CD4-positive, CD25-positive, alpha-beta regulatory T cell (primary cell): ENCODE results near the gene OVCA2. TPM values are rescaled to one million over a fixed set of nuclear protein-coding genes. Genes with fewer than 3 reads are reported as not detected.

ENCODE experiments used
- ATAC-seq, 2 donors: fragments of 150-1000 bp; cut with Tn5 transposase; one replicate each; pipeline ENCODE4 v1.10.0; 2021; ENCODE audit warnings: low read depth in 2 of 2, moderate number of reproducible peaks in 2 of 2, moderate library complexity in 1 of 2
- DNase-seq, 3 donors: peaks; one replicate each; pipeline versions ENCODE4 v3.0.0 to v3.0.0-alpha.2; 2012 to 2022; ENCODE audit warnings: mixed read lengths in 1 of 3
- H3K27ac ChIP-seq: one replicate; pipeline ENCODE4 v1.7.0; 2013; ENCODE audit warnings: mild to moderate bottlenecking, low read length; ENCODE audit not compliant: insufficient read depth, poor library complexity, severe bottlenecking
- H3K27me3 ChIP-seq: one replicate; pipeline ENCODE4 v1.7.0; 2013; ENCODE audit warnings: low read length; ENCODE audit not compliant: control insufficient read depth, insufficient read depth
- H3K36me3 ChIP-seq: one replicate; pipeline ENCODE4 v1.7.0; 2013; ENCODE audit warnings: mild to moderate bottlenecking, low read length, moderate library complexity; ENCODE audit not compliant: control insufficient read depth, insufficient read depth
- H3K4me1 ChIP-seq: 2 replicates; pipeline ENCODE4 v1.7.0; 2013; ENCODE audit warnings: mild to moderate bottlenecking, low read length; ENCODE audit not compliant: insufficient read depth, control insufficient read depth, poor library complexity, severe bottlenecking
- H3K4me3 ChIP-seq: one replicate; pipeline ENCODE4 v1.7.0; 2013; ENCODE audit warnings: low read depth, mild to moderate bottlenecking, low read length, moderate library complexity
- H3K9me3 ChIP-seq, 2 experiments: 1 replicate in 1 of 2; 2 replicates in 1 of 2; pipeline ENCODE4 v1.7.0; 2013; ENCODE audit warnings: low read length in 2 of 2, mild to moderate bottlenecking in 1 of 2, moderate library complexity in 1 of 2; ENCODE audit not compliant: control insufficient read depth in 2 of 2
- H3K27ac Mint-ChIP-seq, 3 donors: one replicate each; pipeline ENCODE4 v1.8.0; 2020 to 2022; ENCODE audit warnings: mild to moderate bottlenecking in 3 of 3, mixed read lengths in 3 of 3, moderate library complexity in 2 of 3
- H3K27me3 Mint-ChIP-seq: one replicate; pipeline ENCODE4 v1.8.0; 2022; ENCODE audit warnings: mild to moderate bottlenecking, mixed read lengths
- H3K36me3 Mint-ChIP-seq: one replicate; pipeline ENCODE4 v1.8.0; 2020; ENCODE audit warnings: mixed read lengths
- H3K4me1 Mint-ChIP-seq, 4 donors: one replicate each; pipeline ENCODE4 v1.8.0; 2020 to 2022; ENCODE audit warnings: mixed read lengths in 4 of 4, mild to moderate bottlenecking in 1 of 4
- H3K4me3 Mint-ChIP-seq, 4 donors: one replicate each; pipeline ENCODE4 v1.8.0; 2020 to 2022; ENCODE audit warnings: mild to moderate bottlenecking in 4 of 4, mixed read lengths in 4 of 4, moderate library complexity in 3 of 4
- H3K9me3 Mint-ChIP-seq, 7 donors: one replicate each; pipeline ENCODE4 v1.8.0; 2020 to 2022; ENCODE audit warnings: mixed read lengths in 7 of 7, mild to moderate bottlenecking in 3 of 7, moderate library complexity in 2 of 7
- polyA plus RNA-seq, 4 donors: library from polyadenylated mRNA; unstranded; fragments of 300-500 nt; fragmentation: Illumina TruSeq; gene quantifications; one replicate each; pipeline ENCODE4 v1.2.3, GENCODE V29; 2021
- total RNA-seq: library from RNA; stranded (reverse); gene quantifications from one replicate; pipeline ENCODE4 v1.2.3, GENCODE V29; 2022

The OVCA2 gene
- total and polyA plus RNA-seq, 5 donors from 2014 or later, result 30.8 to 106 (median 76.0) TPM

GRCh38 chr17:2018716-2019510, 22.9 kb upstream of the OVCA2 start:
- Mint-ChIP-seq H3K27me3 (peaks cover 67% of the 10 kb centered on the region), H3K27ac (no peak overlapping the region), H3K36me3 (no peaks in the 10 kb centered on the region), H3K4me3 (no peak overlapping the region), H3K9me3 (no peaks in the 10 kb centered on the region), H3K4me1 (peaks cover 0 to 10% (median 0%) of the 10 kb centered on the region in 4 donors)
- H3K4me3 ChIP-seq, result no peak overlapping the region
- H3K36me3 ChIP-seq, result no peaks in the 10 kb centered on the region
- peaks cover 3% of the 10 kb centered on the region for H3K27me3 ChIP-seq
- no peaks in the 10 kb centered on the region for H3K9me3 ChIP-seq
- H3K27ac ChIP-seq, result no peak overlapping the region
- DNase-seq, result no peak
- H3K4me1 ChIP-seq, result peaks cover 14% of the 10 kb centered on the region
- ATAC-seq, result no peak

- no peak for DNase-seq
- Mint-ChIP-seq H3K4me3 (no peak overlapping the region), H3K27me3 (peaks cover 60% of the 10 kb centered on the region), H3K9me3 (no peaks in the 10 kb centered on the region), H3K36me3 (no peaks in the 10 kb centered on the region), H3K27ac (no peak overlapping the region), H3K4me1 (peaks cover 0 to 11% (median 0%) of the 10 kb centered on the region in 4 donors)
- Histone ChIP-seq H3K4me1 (peaks cover 22% of the 10 kb centered on the region), H3K36me3 (no peaks in the 10 kb centered on the region), H3K27ac (no peak overlapping the region), H3K9me3 (no peaks in the 10 kb centered on the region), H3K27me3 (peaks cover 3% of the 10 kb centered on the region), H3K4me3 (no peak overlapping the region)
- ATAC-seq, result no peak
Measured at GRCh38 chr17:2019723-2020122, 22.1 kb upstream of the OVCA2 start.

- Histone ChIP-seq H3K27me3 (peaks cover 3% of the 10 kb centered on the region), H3K4me1 (peaks cover 31% of the 10 kb centered on the region), H3K27ac (no peak overlapping the region), H3K4me3 (no peak overlapping the region), H3K9me3 (no peaks in the 10 kb centered on the region), H3K36me3 (no peaks in the 10 kb centered on the region)
- Mint-ChIP-seq H3K4me1 (peaks cover 0 to 13% (median under 1%) of the 10 kb centered on the region in 4 donors), H3K36me3 (no peaks in the 10 kb centered on the region), H3K4me3 (no peak overlapping the region), H3K27ac (no peak overlapping the region), H3K27me3 (peaks cover 62% of the 10 kb centered on the region), H3K9me3 (no peaks in the 10 kb centered on the region)
- no peak for ATAC-seq
- no peak for DNase-seq
Measured at GRCh38 chr17:2020721-2021120, 21.1 kb upstream of the OVCA2 start.

- peak in 1 of 3 donors; percentile 16 for DNase-seq
- no peak overlapping the region for H3K27ac Mint-ChIP-seq
- H3K9me3 Mint-ChIP-seq, result no peaks in the 10 kb centered on the region
- peak overlapping the region; percentile 39 to 68 (median 58) for H3K4me3 Mint-ChIP-seq
- H3K4me1 Mint-ChIP-seq, result peaks cover 0 to 18% (median 3%) of the 10 kb centered on the region in 4 donors
- Histone ChIP-seq H3K9me3 (no peaks in the 10 kb centered on the region), H3K4me1 (peaks cover 35% of the 10 kb centered on the region), H3K27ac (no peak overlapping the region), H3K4me3 (no peak overlapping the region), H3K36me3 (no peaks in the 10 kb centered on the region), H3K27me3 (peaks cover 7% of the 10 kb centered on the region)
- no peaks in the 10 kb centered on the region for H3K36me3 Mint-ChIP-seq
- ATAC-seq, result no peak
- H3K27me3 Mint-ChIP-seq, result peaks cover 69% of the 10 kb centered on the region
Measured at GRCh38 chr17:2022647-2023240, 19.1 kb upstream of the OVCA2 start.

- H3K27me3 Mint-ChIP-seq, result peaks cover 69% of the 10 kb centered on the region
- peaks cover 7% of the 10 kb centered on the region for H3K27me3 ChIP-seq
- peaks cover 35% of the 10 kb centered on the region for H3K4me1 ChIP-seq
- H3K36me3 ChIP-seq, result no peaks in the 10 kb centered on the region
- peak overlapping the region in 1 of 3 donors; percentile 69 for H3K27ac Mint-ChIP-seq
- H3K9me3 Mint-ChIP-seq, result no peaks in the 10 kb centered on the region
- no peaks in the 10 kb centered on the region for H3K36me3 Mint-ChIP-seq
- H3K9me3 ChIP-seq, result no peaks in the 10 kb centered on the region
- peaks cover 0 to 18% (median 3%) of the 10 kb centered on the region in 4 donors for H3K4me1 Mint-ChIP-seq
- no peak for ATAC-seq
- DNase-seq, result no peak
- no peak overlapping the region for H3K27ac ChIP-seq
- H3K4me3 ChIP-seq, result no peak overlapping the region
- peak overlapping the region in 3 of 4 donors; percentile 39 to 68 (median 47) for H3K4me3 Mint-ChIP-seq
Measured at GRCh38 chr17:2023256-2023655, 18.6 kb upstream of the OVCA2 start.

GRCh38 chr17:2023692-2024571, 17.9 kb upstream of the OVCA2 start:
- ATAC-seq (no peak), DNase-seq (peak in 1 of 3 donors; percentile 24)
- no peaks in the 10 kb centered on the region for H3K9me3 Mint-ChIP-seq
- H3K27ac Mint-ChIP-seq, result no peak overlapping the region
- Histone ChIP-seq H3K4me1 (peaks cover 35% of the 10 kb centered on the region), H3K9me3 (no peaks in the 10 kb centered on the region), H3K27me3 (peaks cover 7% of the 10 kb centered on the region), H3K4me3 (no peak overlapping the region), H3K27ac (no peak overlapping the region), H3K36me3 (no peaks in the 10 kb centered on the region)
- H3K27me3 Mint-ChIP-seq, result peaks cover 71% of the 10 kb centered on the region
- peaks cover 0 to 18% (median 3%) of the 10 kb centered on the region in 4 donors for H3K4me1 Mint-ChIP-seq
- no peaks in the 10 kb centered on the region for H3K36me3 Mint-ChIP-seq
- peak overlapping the region in 2 of 4 donors; percentile 72 to 81 for H3K4me3 Mint-ChIP-seq

- Histone ChIP-seq H3K4me1 (peaks cover 38% of the 10 kb centered on the region), H3K27me3 (peaks cover 7% of the 10 kb centered on the region), H3K4me3 (no peak overlapping the region), H3K36me3 (no peaks in the 10 kb centered on the region), H3K9me3 (no peaks in the 10 kb centered on the region), H3K27ac (no peak overlapping the region)
- Mint-ChIP-seq H3K27me3 (peaks cover 75% of the 10 kb centered on the region), H3K36me3 (no peaks in the 10 kb centered on the region), H3K4me3 (peak overlapping the region in 3 of 4 donors; percentile 58 to 86 (median 81)), H3K9me3 (no peaks in the 10 kb centered on the region), H3K4me1 (peaks cover 0 to 18% (median 3%) of the 10 kb centered on the region in 4 donors), H3K27ac (no peak overlapping the region)
- no peak for ATAC-seq
- no peak for DNase-seq
Measured at GRCh38 chr17:2024572-2025219, 17.1 kb upstream of the OVCA2 start.
